ENCODE data around the gene CCDC88A. TPM values are rescaled to one million over a fixed set of nuclear protein-coding genes. Genes with fewer than 3 reads are reported as not detected.
"Not testable (repeated sequence)": the region's sequence is repeated elsewhere in the genome, so short reads cannot be mapped to it uniquely, and the experiment has no call there.

The CCDC88A gene
- total RNA-seq, 2 experiments from 2014 or later, result 14.0 to 14.4 TPM

GRCh38 chr2:55327470-55328230, 92.0 kb downstream of the CCDC88A start:
- Mint-ChIP-seq H3K36me3 (peaks cover 19% of the 10 kb centered on the region), H3K27ac (no peak overlapping the region), H3K4me1 (no peaks in the 10 kb centered on the region), H3K9me3 (peaks cover 5% of the 10 kb centered on the region), H3K4me3 (no peak overlapping the region), H3K27me3 (no peaks in the 10 kb centered on the region)
- no peak for DNase-seq

DNA sequence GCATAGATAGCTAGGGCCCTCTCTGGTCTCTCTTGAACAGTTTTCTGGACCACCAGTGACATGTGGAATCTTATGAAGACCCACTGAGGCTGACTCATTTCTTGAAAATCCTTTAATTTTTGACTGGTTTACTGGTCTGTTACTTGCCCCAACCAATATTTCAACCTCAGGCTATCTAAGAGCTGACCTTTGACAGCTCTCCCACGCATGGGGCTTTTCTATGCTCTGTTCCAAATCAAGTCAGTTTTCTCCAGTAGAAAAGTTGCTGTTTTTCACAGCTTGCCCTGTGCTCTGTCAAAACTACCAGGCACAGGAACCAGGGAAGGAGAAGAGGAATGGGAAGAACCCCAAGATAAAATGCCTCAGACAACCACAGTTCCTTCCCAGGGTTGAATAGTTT, 104.7 kb downstream of the CCDC88A start:
- no peak for DNase-seq
- Mint-ChIP-seq H3K27me3 (no peaks in the 10 kb centered on the region), H3K27ac (no peak overlapping the region), H3K4me3 (no peak overlapping the region), H3K4me1 (peaks cover 18% of the 10 kb centered on the region), H3K9me3 (no peaks in the 10 kb centered on the region), H3K36me3 (peaks cover 3% of the 10 kb centered on the region)

GRCh38 chr2:55311444-55311870, 108.2 kb downstream of the CCDC88A start:
- H3K36me3 Mint-ChIP-seq, result peaks cover 3% of the 10 kb centered on the region
- no peak overlapping the region for H3K4me3 Mint-ChIP-seq
- peak overlapping the region; percentile 62 for H3K27ac Mint-ChIP-seq
- peak; percentile 28 for DNase-seq
- H3K9me3 Mint-ChIP-seq, result no peaks in the 10 kb centered on the region
- H3K27me3 Mint-ChIP-seq, result no peaks in the 10 kb centered on the region
- H3K4me1 Mint-ChIP-seq, result peaks cover 22% of the 10 kb centered on the region

DNA sequence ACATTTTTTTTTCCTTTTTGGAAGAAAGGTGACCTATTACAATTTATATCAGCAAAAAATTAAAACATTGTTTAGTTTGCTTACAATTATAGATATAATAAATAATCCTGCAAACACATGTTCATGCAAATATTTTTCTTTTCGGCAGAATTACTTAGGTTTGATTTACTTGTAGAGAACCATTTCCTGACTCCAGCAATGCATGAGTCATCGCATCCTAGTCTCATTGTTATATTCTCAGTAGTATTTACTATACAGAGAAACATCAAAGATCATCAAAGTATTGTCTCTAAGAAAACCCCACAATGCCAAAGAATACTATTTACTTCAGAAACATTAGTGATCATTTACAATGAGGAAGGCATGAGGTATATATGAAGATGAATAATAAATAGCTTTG, 110.2 kb downstream of the CCDC88A start:
- Mint-ChIP-seq H3K27ac (no peak overlapping the region), H3K4me1 (peaks cover 22% of the 10 kb centered on the region), H3K36me3 (peaks cover 3% of the 10 kb centered on the region), H3K9me3 (no peaks in the 10 kb centered on the region), H3K4me3 (no peak overlapping the region), H3K27me3 (no peaks in the 10 kb centered on the region)
- no peak for DNase-seq

GRCh38 chr2:55302241-55302640, 117.4 kb downstream of the CCDC88A start:
- Mint-ChIP-seq H3K4me3 (no peak overlapping the region), H3K9me3 (no peaks in the 10 kb centered on the region), H3K27ac (no peak overlapping the region), H3K36me3 (peaks cover 3% of the 10 kb centered on the region), H3K27me3 (no peaks in the 10 kb centered on the region), H3K4me1 (peaks cover 18% of the 10 kb centered on the region)
- DNase-seq, result no peak

DNA sequence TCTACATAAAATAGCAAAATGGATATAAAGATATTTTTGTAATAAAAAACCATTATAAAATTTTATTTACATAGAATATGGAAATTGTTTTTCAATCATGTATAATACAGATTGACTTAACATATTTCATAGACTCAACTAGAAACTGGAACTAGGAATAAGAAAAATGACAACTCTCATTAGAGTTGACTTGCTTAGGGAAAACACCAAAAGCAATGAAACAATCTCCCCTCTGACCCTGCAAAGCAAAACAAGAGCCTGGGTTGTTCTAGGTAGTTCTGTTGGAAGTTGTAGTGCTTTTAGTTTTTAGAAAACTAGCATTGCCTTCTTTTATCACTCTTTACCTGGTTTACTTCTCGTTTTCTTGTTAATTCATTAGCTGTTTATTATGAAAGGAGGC, 118.4 kb downstream of the CCDC88A start:
- Mint-ChIP-seq H3K27ac (no peak overlapping the region), H3K36me3 (peaks cover 3% of the 10 kb centered on the region), H3K9me3 (no peaks in the 10 kb centered on the region), H3K4me1 (peaks cover 18% of the 10 kb centered on the region), H3K27me3 (no peaks in the 10 kb centered on the region), H3K4me3 (no peak overlapping the region)
- DNase-seq, result no peak

DNA sequence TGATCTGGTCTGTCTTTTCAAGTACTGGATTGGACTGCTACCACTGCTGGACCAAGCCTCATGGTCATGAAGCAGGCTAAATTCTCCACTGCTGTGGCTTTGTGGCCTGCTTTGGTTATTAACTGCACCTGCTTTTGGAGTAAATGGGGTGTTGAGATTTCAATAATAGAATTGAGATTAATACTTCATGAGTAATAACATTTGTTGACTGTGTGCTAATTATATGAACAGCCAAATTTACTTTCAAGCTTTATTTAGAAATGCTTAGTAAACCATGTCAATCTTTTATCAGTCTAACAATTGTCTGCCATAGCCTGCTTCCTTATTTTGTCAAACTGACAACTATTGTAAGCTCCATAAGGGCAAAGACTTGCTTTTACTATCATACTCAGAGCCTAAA, 123.3 kb downstream of the CCDC88A start:
- Mint-ChIP-seq H3K36me3 (peaks cover 5% of the 10 kb centered on the region), H3K4me3 (no peak overlapping the region), H3K9me3 (no peaks in the 10 kb centered on the region), H3K27me3 (no peaks in the 10 kb centered on the region), H3K4me1 (peaks cover 25% of the 10 kb centered on the region), H3K27ac (no peak overlapping the region)
- DNase-seq, result no peak

- Mint-ChIP-seq H3K4me3 (peak overlapping the region; percentile 82), H3K27me3 (no peaks in the 10 kb centered on the region), H3K9me3 (no peaks in the 10 kb centered on the region), H3K4me1 (peaks cover 27% of the 10 kb centered on the region), H3K36me3 (peaks cover 13% of the 10 kb centered on the region), H3K27ac (peak overlapping the region; percentile 1)
- no peak for DNase-seq
Measured at GRCh38 chr2:55283083-55283482, 136.6 kb downstream of the CCDC88A start.

DNA sequence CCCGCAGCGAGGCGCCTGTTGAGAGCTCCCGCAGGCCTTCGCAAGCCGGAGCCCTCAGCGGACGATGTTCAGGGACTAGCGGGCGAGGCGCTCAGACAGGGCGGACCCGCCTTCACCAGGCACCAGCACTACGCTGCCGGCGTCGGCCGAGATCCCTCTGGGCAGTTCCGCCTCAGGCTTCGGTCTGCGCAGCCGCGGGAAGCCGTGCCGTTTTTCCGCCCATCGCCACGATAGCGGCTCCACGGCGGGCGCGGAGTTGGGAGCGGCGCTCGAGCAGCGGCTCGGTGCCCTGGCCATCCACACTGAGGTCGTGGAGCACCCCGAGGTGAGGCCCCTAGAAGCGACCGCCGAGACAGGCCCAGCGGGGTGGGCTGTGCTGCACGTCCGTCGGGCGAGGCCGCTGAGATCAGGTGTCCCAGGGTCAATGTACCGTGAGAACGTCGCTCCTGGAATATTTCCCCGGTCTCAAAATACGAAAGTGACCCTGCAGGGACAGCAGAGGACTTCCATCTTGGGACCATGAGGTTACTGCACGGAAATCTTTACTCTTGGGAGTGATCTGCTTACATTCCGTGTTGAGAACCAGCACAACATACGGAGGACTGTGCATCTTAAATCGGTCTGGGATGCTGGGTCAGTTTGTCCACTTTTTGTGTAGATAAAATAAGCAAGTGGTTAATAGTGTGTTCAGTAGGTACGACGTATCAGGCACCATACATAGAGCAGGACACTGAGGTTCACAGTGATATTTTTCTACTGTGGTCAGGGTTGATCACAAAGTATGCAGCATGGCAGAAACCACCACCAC, 137.3 kb downstream of the CCDC88A start:
- Mint-ChIP-seq H3K4me3 (peak overlapping the region; percentile 82), H3K27ac (peak overlapping the region; percentile 85), H3K27me3 (no peaks in the 10 kb centered on the region), H3K4me1 (peaks cover 27% of the 10 kb centered on the region), H3K9me3 (no peaks in the 10 kb centered on the region), H3K36me3 (peaks cover 13% of the 10 kb centered on the region)
- DNase-seq, result peak; percentile 90

- not testable (repeated sequence) for H3K27me3 Mint-ChIP-seq, H3K9me3 Mint-ChIP-seq, DNase-seq
- Mint-ChIP-seq H3K4me1 (peaks cover 23% of the 10 kb centered on the region), H3K27ac (peak overlapping the region; percentile 58), H3K36me3 (peaks cover 10% of the 10 kb centered on the region), H3K4me3 (peak overlapping the region; percentile 82)
Measured at GRCh38 chr2:55280851-55281546, 138.7 kb downstream of the CCDC88A start.

DNA sequence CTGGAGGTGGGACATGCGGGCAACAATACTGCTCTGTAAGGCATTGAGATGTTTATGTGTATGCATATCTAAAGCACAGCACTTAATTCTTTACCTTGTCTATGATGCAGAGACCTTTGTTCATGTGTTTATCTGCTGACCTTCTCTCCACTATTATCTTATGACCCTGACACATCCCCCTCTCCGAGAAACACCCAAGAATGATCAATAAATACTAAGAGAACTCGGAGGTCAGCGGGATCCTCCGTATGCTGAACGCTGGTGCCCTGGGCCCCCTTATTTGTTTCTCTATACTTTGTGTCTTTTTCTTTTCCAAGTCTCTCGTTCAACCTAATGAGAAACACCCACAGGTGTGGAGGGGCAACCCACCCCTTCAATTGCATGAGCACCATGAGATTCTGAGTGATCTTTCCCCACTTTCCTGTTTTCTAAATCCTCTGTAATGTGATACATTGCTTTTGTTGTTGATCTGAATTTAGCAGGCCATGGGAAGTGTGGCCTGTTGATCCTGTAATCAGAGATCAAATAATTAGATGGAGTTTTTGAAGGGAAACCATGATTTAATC, 139.7 kb downstream of the CCDC88A start:
- not testable (repeated sequence) for H3K27me3 Mint-ChIP-seq, H3K9me3 Mint-ChIP-seq, H3K36me3 Mint-ChIP-seq, DNase-seq, H3K27ac Mint-ChIP-seq, H3K4me3 Mint-ChIP-seq
- H3K4me1 Mint-ChIP-seq, result peaks cover 23% of the 10 kb centered on the region

GRCh38 chr2:55279214-55279835, 140.3 kb downstream of the CCDC88A start:
- DNase-seq, H3K4me3 Mint-ChIP-seq, H3K36me3 Mint-ChIP-seq, H3K27me3 Mint-ChIP-seq, H3K9me3 Mint-ChIP-seq, H3K27ac Mint-ChIP-seq: not testable (repeated sequence)
- H3K4me1 Mint-ChIP-seq, result peaks cover 22% of the 10 kb centered on the region

GRCh38 chr2:55277310-55277709, 142.3 kb downstream of the CCDC88A start:
- H3K4me3 Mint-ChIP-seq, result no peak overlapping the region
- peaks cover 6% of the 10 kb centered on the region for H3K27me3 Mint-ChIP-seq
- no peak for DNase-seq
- H3K4me1 Mint-ChIP-seq, result peaks cover 8% of the 10 kb centered on the region
- no peaks in the 10 kb centered on the region for H3K9me3 Mint-ChIP-seq
- no peak overlapping the region for H3K27ac Mint-ChIP-seq
- no peaks in the 10 kb centered on the region for H3K36me3 Mint-ChIP-seq

GRCh38 chr2:55274346-55274745, 145.3 kb downstream of the CCDC88A start:
- H3K4me1 Mint-ChIP-seq, result peaks cover 11% of the 10 kb centered on the region
- not testable (repeated sequence) for H3K27me3 Mint-ChIP-seq, H3K4me3 Mint-ChIP-seq, H3K9me3 Mint-ChIP-seq, H3K27ac Mint-ChIP-seq, H3K36me3 Mint-ChIP-seq, DNase-seq

- H3K4me3 Mint-ChIP-seq, result peak overlapping the region; percentile 90
- peaks cover 8% of the 10 kb centered on the region for H3K36me3 Mint-ChIP-seq
- H3K27me3 Mint-ChIP-seq, result peaks cover 6% of the 10 kb centered on the region
- no peaks in the 10 kb centered on the region for H3K9me3 Mint-ChIP-seq
- no peak for DNase-seq
- peak overlapping the region; percentile 92 for H3K27ac Mint-ChIP-seq
- peaks cover 18% of the 10 kb centered on the region for H3K4me1 Mint-ChIP-seq
Measured at GRCh38 chr2:55269645-55269990, 150.0 kb downstream of the CCDC88A start.

Measured in activated naive CD8-positive, alpha-beta T cell treated with anti-CD3 and anti-CD28 coated beads for 36 hours (primary cell).